Mammary epithelial cell (primary cell): ENCODE measurements around the gene THOC2.

Source experiments
- EZH2 ChIP-seq: IDR thresholded peaks from 2 replicates; pipeline ENCODE4 v1.6.1; 2012; ENCODE audit warnings: low read length, inconsistent platforms, borderline replicate concordance
- TF ChIP-seq, protein P1 (sequence below), 2 donors: IDR thresholded peaks in 1 of 2; conservative IDR thresholded peaks in 1 of 2; 2 replicates each; pipeline ENCODE4 v1.5.1; 2011 to 2012; ENCODE audit warnings: inconsistent platforms in 2 of 2, low read length in 2 of 2, mild to moderate bottlenecking in 2 of 2, control low read depth in 1 of 2, low read depth in 1 of 2; ENCODE audit not compliant: insufficient read depth in 1 of 2; ENCODE audit errors: extremely low read depth in 1 of 2

DNA sequence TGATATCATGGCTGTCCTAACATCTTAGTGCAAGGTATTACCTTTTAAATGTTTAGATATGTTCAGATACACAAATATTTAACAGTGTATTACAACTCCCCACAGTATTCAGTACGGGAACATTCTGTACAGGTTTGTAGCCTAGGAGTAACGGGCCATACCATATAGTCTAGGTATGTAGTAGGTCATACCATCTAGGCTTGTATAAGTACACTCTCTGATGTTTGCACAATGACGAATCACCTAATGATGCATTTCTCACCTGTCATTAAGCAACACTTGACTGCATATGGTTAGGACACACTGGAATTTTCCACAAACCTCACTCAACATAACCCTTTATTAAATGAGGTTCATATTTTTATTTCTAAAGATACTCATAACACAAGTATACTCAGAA, 67.7 kb downstream of the THOC2 start:
- TF ChIP-seq, protein P1, sequence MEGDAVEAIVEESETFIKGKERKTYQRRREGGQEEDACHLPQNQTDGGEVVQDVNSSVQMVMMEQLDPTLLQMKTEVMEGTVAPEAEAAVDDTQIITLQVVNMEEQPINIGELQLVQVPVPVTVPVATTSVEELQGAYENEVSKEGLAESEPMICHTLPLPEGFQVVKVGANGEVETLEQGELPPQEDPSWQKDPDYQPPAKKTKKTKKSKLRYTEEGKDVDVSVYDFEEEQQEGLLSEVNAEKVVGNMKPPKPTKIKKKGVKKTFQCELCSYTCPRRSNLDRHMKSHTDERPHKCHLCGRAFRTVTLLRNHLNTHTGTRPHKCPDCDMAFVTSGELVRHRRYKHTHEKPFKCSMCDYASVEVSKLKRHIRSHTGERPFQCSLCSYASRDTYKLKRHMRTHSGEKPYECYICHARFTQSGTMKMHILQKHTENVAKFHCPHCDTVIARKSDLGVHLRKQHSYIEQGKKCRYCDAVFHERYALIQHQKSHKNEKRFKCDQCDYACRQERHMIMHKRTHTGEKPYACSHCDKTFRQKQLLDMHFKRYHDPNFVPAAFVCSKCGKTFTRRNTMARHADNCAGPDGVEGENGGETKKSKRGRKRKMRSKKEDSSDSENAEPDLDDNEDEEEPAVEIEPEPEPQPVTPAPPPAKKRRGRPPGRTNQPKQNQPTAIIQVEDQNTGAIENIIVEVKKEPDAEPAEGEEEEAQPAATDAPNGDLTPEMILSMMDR (conservative IDR thresholded peaks at IDR 0.05 in 1 of 2, IDR thresholded peaks at IDR 0.05 in 1 of 2; ENCODE audit: extremely low read depth in 1 of 2, insufficient read depth in 1 of 2, low read depth in 1 of 2, low read length in 2 of 2) = no peak
- no peak for TF ChIP-seq EZH2
